Thyroid gland (tissue), 4 donors: ENCODE measurements around the gene CNOT1. TPM values are rescaled to one million over a fixed set of nuclear protein-coding genes. Genes with fewer than 3 reads are reported as not detected.

Source experiments
- DNase-seq, 2 donors: peaks; one replicate each; pipeline ENCODE4 v3.0.0-alpha.2; 2019
- H3K27ac ChIP-seq, 3 donors: fragments of 200-600 bp; sonication (generic); 1 replicate in 2 of 3; 2 replicates in 1 of 3; pipeline ENCODE4 v1.5.1; 2016 to 2019; ENCODE audit warnings: mild to moderate bottlenecking in 1 of 3, moderate library complexity in 1 of 3
- H3K27me3 ChIP-seq: fragments of 200-600 bp; sonication (generic); one replicate; pipeline ENCODE4 v1.5.1; 2019
- H3K36me3 ChIP-seq, 2 donors: fragments of 200-600 bp; sonication (generic); one replicate each; pipeline ENCODE4 v1.5.1; 2016 to 2019
- H3K4me1 ChIP-seq, 2 donors: fragments of 200-600 bp; sonication (generic); one replicate each; pipeline ENCODE4 v1.5.1; 2017 to 2019
- H3K4me3 ChIP-seq, 3 donors: fragments of 200-600 bp; sonication (generic); replicated peaks in 1 of 3; 1 replicate in 2 of 3; 2 replicates in 1 of 3; pipeline ENCODE4 v1.5.1; 2016; ENCODE audit warnings: mild to moderate bottlenecking in 1 of 3
- H3K9me3 ChIP-seq: fragments of 200-600 bp; sonication (generic); one replicate; pipeline ENCODE4 v1.5.1; 2017
- CTCF ChIP-seq, 6 experiments: fragments of 200-600 bp in 3 of 6; fragments of 450-650 bp in 3 of 6; sonication (generic) in 3 of 6; IDR thresholded peaks; one replicate each; pipeline ENCODE4 v1.5.1; 2016 to 2019; ENCODE audit warnings: antibody characterized with exemption in 6 of 6, mild to moderate bottlenecking in 2 of 6, inconsistent platforms in 1 of 6, moderate library complexity in 1 of 6
- POLR2A ChIP-seq, 2 donors: fragments of 450-650 bp; IDR thresholded peaks; one replicate each; pipeline ENCODE4 v1.6.1; 2017; ENCODE audit warnings: antibody characterized with exemption in 2 of 2, mild to moderate bottlenecking in 2 of 2, moderate library complexity in 1 of 2
- WGBS, 2 donors: methylation state at CpG; one replicate each; pipeline ENCODE4 v1.1.5; 2017; 5-methylcytosine and 5-hydroxymethylcytosine counted together
- intact Hi-C: fragments of 100-400 bp; cut with DNase I; formaldehyde crosslinking; loops from one replicate; pipeline ENCODE4 v1.15.1; 2023
- total RNA-seq, 4 donors: library from RNA; depleted of rRNA; stranded (reverse); fragments of >200 nt; gene quantifications; one replicate each; pipeline ENCODE4 v1.2.3, GENCODE V29; 2016

The CNOT1 gene
- total RNA-seq, 4 donors from 2014 or later, result 109 to 150 (median 133) TPM

- H3K4me1 ChIP-seq, result no peaks in the 10 kb centered on the region
- TF ChIP-seq CTCF (IDR thresholded peaks at IDR 0.05), result no peak
- no peak for TF ChIP-seq POLR2A (IDR thresholded peaks at IDR 0.05)
- no peaks in the 10 kb centered on the region for H3K9me3 ChIP-seq
- no peaks in the 10 kb centered on the region for H3K36me3 ChIP-seq
- WGBS, 2 donors, result 73 to 82% methylated on average over 3 of the region's 3 CpGs
- DNase-seq, result no peak
- no peak overlapping the region for H3K27ac ChIP-seq
- H3K27me3 ChIP-seq, result no peaks in the 10 kb centered on the region
- H3K4me3 ChIP-seq, result no peak overlapping the region
- intact Hi-C loops, result no loop called here
Observed at GRCh38 chr16:58649707-58650106, 20.1 kb upstream of the CNOT1 start.

GRCh38 chr16:58647107-58647506 is 17.5 kb upstream of the CNOT1 start:
- no peaks in the 10 kb centered on the region for H3K36me3 ChIP-seq
- TF ChIP-seq CTCF (IDR thresholded peaks at IDR 0.05) (no peak), POLR2A (IDR thresholded peaks at IDR 0.05) (no peak)
- H3K4me1 ChIP-seq, result no peaks in the 10 kb centered on the region
- H3K27ac ChIP-seq, result no peak overlapping the region
- no peaks in the 10 kb centered on the region for H3K27me3 ChIP-seq
- DNase-seq, result no peak
- intact Hi-C loops, result no loop called here
- H3K4me3 ChIP-seq, result no peak overlapping the region
- 92 to 95% methylated on average over 4 of the region's 4 CpGs for WGBS, 2 donors
- H3K9me3 ChIP-seq, result no peaks in the 10 kb centered on the region

DNA sequence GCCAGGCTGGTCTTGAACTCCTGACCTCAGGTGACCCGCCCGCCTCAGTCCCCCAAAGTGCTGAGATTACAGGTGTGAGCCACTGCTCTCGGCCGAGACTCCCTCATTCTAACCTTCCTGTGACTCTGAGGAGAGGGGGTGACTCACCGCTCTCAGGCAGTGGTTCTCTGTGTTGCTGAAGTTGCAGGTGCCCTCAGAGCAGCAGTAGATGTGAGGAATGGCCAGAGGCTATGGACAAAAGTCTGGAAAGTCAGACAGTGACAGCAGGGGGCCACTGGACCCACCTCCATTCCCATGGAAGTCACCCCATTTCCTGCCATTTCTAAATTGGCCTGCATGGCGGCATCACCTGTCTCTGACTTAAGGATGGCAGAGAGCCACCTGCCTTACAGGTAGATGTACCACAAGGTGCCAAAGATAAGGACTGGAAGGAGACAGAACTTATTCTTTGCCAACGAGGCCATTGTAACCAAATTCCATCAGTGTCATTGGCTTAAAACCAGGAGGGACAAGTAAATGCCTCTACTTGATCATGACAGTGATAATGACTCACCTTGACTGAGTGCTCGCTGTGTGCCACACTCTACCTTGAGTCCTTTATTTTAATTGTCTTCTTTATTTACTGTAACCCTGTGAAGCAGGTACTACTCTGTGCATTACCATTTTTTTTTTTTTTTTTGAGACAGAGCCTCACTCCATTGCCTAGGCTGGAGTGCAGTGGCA is 15.3 kb upstream of the CNOT1 start:
- intact Hi-C loops, result no loop called here
- DNase-seq, result no peak
- Histone ChIP-seq H3K27me3 (no peaks in the 10 kb centered on the region), H3K4me3 (no peak overlapping the region), H3K36me3 (no peaks in the 10 kb centered on the region), H3K9me3 (no peaks in the 10 kb centered on the region), H3K27ac (no peak overlapping the region), H3K4me1 (no peaks in the 10 kb centered on the region)
- 82 to 91% methylated on average over 7 to 8 of the region's 8 CpGs for WGBS, 2 donors
- no peak for TF ChIP-seq POLR2A (IDR thresholded peaks at IDR 0.05)

DNA sequence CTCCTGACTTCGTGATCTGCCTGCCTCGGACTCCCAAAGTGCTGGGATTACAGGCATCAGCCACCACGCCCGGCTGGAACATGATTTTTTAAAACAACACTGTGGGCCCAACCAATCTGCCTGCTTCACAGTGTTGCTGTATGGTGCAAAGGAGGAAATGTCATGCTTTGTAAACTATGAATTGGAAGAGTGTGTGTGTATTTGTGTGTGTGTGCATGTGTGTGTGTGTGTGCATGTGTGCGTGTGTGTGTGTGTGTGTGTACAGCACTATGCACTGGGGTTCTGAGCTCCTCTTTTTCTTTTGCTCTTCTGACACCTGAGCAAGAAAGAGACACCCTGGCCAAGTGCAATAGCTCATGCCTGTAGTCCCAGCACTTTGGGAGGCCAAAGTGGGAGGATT is 14.5 kb upstream of the CNOT1 start:
- H3K4me3 ChIP-seq, result no peak overlapping the region
- no peak for DNase-seq
- 69 to 80% methylated on average over 5 of the region's 5 CpGs for WGBS, 2 donors
- intact Hi-C loops, result no loop called here
- no peaks in the 10 kb centered on the region for H3K4me1 ChIP-seq
- TF ChIP-seq CTCF (IDR thresholded peaks at IDR 0.05) (no peak), POLR2A (IDR thresholded peaks at IDR 0.05) (no peak)
- no peak overlapping the region for H3K27ac ChIP-seq
- no peaks in the 10 kb centered on the region for H3K9me3 ChIP-seq
- H3K36me3 ChIP-seq, result no peaks in the 10 kb centered on the region
- no peaks in the 10 kb centered on the region for H3K27me3 ChIP-seq

DNA sequence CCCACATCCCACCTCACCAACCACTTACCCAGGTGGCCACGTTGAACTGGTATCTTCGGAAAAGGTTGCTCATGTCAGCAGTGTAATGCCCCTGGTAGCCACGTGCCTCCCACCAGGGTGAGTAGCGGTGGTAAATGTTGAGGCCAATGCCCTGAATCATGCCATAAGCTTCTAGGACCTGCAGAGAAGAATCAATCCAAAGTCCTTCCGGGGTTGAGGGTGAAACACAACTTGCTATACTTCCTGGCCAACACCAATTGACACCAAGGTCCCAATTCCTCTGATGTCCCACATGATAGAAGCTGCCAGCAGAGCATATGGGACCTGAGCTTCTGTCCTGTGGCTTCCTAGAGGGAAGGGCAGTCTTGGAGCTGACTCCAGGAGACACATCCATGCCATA is 11.3 kb upstream of the CNOT1 start:
- intact Hi-C loops, result no loop called here

More for the DNA sequence above, 11.3 kb upstream of the CNOT1 start:
- H3K27ac ChIP-seq, result no peak overlapping the region
- H3K4me3 ChIP-seq, result no peak overlapping the region
- 89% methylated on average over 5 of the region's 5 CpGs; no CpG with 5 or more reads in 1 of the 2 donors for WGBS, 2 donors
- no peaks in the 10 kb centered on the region for H3K4me1 ChIP-seq
- no peaks in the 10 kb centered on the region for H3K9me3 ChIP-seq
- DNase-seq, result no peak
- H3K27me3 ChIP-seq, result no peaks in the 10 kb centered on the region
- no peaks in the 10 kb centered on the region for H3K36me3 ChIP-seq
- no peak for TF ChIP-seq POLR2A (IDR thresholded peaks at IDR 0.05)
- TF ChIP-seq CTCF (IDR thresholded peaks at IDR 0.05), result no peak
